Breast epithelium (tissue), 4 donors: ENCODE data around the gene ANLN. TPM values are rescaled to one million over a fixed set of nuclear protein-coding genes. Genes with fewer than 3 reads are reported as not detected.

Experiments
- DNase-seq, 2 donors: peaks; one replicate each; pipeline ENCODE4 v3.0.0-alpha.2; 2019; ENCODE audit warnings: low spot score in 2 of 2
- H3K27ac ChIP-seq, 2 donors: fragments of 200-600 bp; sonication (generic) in 1 of 2; one replicate each; pipeline ENCODE4 v1.5.1; 2016 to 2019; ENCODE audit warnings: mild to moderate bottlenecking in 1 of 2
- H3K27me3 ChIP-seq, 2 donors: fragments of 200-600 bp; sonication (generic) in 1 of 2; one replicate each; pipeline versions ENCODE4 v1.5.1 to v1.6.0; 2017 to 2019; ENCODE audit warnings: control low read depth in 1 of 2, mild to moderate bottlenecking in 1 of 2
- H3K36me3 ChIP-seq: fragments of 200-600 bp; one replicate; pipeline ENCODE4 v1.5.1; 2019
- H3K4me1 ChIP-seq, 2 donors: fragments of 200-600 bp; sonication (generic); one replicate each; pipeline ENCODE4 v1.5.1; 2016 to 2019; ENCODE audit warnings: control low read depth in 1 of 2
- H3K4me3 ChIP-seq, 3 donors: fragments of 200-600 bp; sonication (generic); 1 replicate in 2 of 3; 2 replicates in 1 of 3; pipeline ENCODE4 v1.5.1; 2016 to 2019; ENCODE audit warnings: mild to moderate bottlenecking in 3 of 3, moderate library complexity in 2 of 3
- H3K9me3 ChIP-seq, 2 donors: fragments of 200-600 bp; sonication (generic) in 1 of 2; one replicate each; pipeline ENCODE4 v1.5.1; 2016 to 2019; ENCODE audit warnings: control low read depth in 1 of 2
- POLR2A ChIP-seq: fragments of 450-650 bp; IDR thresholded peaks from one replicate; pipeline ENCODE4 v1.6.1; 2016; ENCODE audit warnings: antibody characterized with exemption, mild to moderate bottlenecking, moderate library complexity
- POLR2AphosphoS5 ChIP-seq, 3 donors: sonication (generic); formaldehyde crosslinking; IDR thresholded peaks; one replicate each; pipeline ENCODE4 v1.6.1; 2017; ENCODE audit warnings: antibody characterized with exemption in 3 of 3
- intact Hi-C: fragments of 100-400 bp; cut with DNase I; formaldehyde crosslinking; loops from one replicate; pipeline ENCODE4 v1.15.1; 2023; ENCODE audit warnings: low total_unique reads
- total RNA-seq, 3 donors: library from RNA; depleted of rRNA; stranded (reverse); fragments of >200 nt; gene quantifications; one replicate each; pipeline ENCODE4 v1.1.0, GENCODE V29; 2016
- TF ChIP-seq, protein P1 (sequence below), 3 donors: fragments of 450-650 bp; IDR thresholded peaks; one replicate each; pipeline ENCODE4 v1.5.1; 2016 to 2017; ENCODE audit warnings: antibody characterized with exemption in 3 of 3, mild to moderate bottlenecking in 3 of 3, moderate library complexity in 3 of 3

ANLN gene
- total RNA-seq, 3 donors from 2014 or later, result 2.3 to 5.4 (median 5.0) TPM

- Histone ChIP-seq H3K4me1 (no peaks in the 10 kb centered on the region), H3K9me3 (no peaks in the 10 kb centered on the region), H3K36me3 (no peaks in the 10 kb centered on the region), H3K27me3 (no peaks in the 10 kb centered on the region), H3K4me3 (no peak overlapping the region), H3K27ac (no peak overlapping the region)
- no peak for TF ChIP-seq POLR2AphosphoS5 (IDR thresholded peaks at IDR 0.05)
- TF ChIP-seq POLR2A, result no peak
- TF ChIP-seq, protein P1, sequence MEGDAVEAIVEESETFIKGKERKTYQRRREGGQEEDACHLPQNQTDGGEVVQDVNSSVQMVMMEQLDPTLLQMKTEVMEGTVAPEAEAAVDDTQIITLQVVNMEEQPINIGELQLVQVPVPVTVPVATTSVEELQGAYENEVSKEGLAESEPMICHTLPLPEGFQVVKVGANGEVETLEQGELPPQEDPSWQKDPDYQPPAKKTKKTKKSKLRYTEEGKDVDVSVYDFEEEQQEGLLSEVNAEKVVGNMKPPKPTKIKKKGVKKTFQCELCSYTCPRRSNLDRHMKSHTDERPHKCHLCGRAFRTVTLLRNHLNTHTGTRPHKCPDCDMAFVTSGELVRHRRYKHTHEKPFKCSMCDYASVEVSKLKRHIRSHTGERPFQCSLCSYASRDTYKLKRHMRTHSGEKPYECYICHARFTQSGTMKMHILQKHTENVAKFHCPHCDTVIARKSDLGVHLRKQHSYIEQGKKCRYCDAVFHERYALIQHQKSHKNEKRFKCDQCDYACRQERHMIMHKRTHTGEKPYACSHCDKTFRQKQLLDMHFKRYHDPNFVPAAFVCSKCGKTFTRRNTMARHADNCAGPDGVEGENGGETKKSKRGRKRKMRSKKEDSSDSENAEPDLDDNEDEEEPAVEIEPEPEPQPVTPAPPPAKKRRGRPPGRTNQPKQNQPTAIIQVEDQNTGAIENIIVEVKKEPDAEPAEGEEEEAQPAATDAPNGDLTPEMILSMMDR (IDR thresholded peaks at IDR 0.05), result no peak
- intact Hi-C loops, result no loop called here
- DNase-seq, result no peak
Measured at GRCh38 chr7:36456138-36456537, 66.5 kb downstream of the ANLN start.

DNA sequence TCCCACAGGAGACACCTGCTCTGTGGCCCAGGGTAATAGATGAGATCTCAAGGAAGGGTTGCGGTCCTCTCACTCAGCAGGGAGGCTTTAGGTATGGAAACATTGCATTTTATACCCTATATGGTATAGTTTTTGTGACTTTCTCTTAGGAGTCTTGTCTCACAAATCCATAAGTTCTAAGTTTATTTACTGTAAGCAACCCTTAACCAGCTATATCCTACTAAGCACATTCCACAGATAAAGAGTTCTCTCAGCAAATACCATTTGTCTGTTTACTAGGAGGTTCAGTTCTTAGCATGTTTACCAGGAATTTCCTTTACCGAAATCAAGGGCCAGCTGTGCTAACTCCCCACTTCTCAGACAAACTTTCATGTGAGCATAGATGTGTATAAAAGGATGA lies 66.9 kb downstream of the ANLN start:
- Histone ChIP-seq H3K4me3 (no peak overlapping the region), H3K9me3 (no peaks in the 10 kb centered on the region), H3K4me1 (no peaks in the 10 kb centered on the region), H3K36me3 (no peaks in the 10 kb centered on the region), H3K27ac (no peak overlapping the region), H3K27me3 (no peaks in the 10 kb centered on the region)
- intact Hi-C loops, result no loop called here
- no peak for TF ChIP-seq POLR2AphosphoS5 (IDR thresholded peaks at IDR 0.05)
- TF ChIP-seq, protein P1 (IDR thresholded peaks at IDR 0.05), result no peak
- no peak for TF ChIP-seq POLR2A
- DNase-seq, result no peak

DNA sequence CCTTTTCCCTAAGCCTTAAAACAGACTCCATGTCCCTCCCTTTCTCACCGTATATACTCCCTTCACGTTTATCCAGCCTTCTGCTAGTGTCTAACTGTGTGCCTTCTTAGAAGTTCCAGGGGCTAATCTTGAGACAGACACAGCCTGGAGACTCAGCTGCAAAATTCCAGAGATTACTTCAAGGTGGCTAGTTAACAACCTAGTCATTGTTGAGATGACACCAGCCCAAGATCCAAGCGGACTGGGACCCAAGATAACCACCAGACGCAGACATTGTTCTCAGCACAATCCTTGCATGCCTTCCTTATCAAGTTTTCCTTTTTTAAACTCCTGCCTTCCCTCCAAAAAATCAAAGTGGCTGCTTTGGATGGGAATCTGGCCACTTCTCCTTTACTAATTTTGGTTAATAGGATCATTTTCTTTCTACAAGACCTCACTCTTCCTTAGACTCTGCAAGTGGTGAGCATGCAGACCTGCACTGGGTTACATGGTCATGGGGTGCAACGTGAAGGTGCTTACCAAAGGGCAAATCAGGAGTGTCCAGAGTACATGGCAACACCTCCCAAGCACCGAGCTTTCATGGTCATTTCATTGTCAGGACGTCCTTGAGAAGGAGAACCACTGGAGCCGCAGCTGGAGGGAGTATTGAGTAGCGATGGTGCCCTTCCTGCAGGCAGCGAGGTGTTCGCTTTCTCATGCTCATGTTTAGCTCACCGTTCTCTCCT lies 69.7 kb downstream of the ANLN start:
- TF ChIP-seq, protein P1 (IDR thresholded peaks at IDR 0.05), result no peak
- TF ChIP-seq POLR2AphosphoS5 (IDR thresholded peaks at IDR 0.05), result no peak
- no peak for TF ChIP-seq POLR2A
- no peaks in the 10 kb centered on the region for H3K36me3 ChIP-seq
- no peak for DNase-seq
- no peaks in the 10 kb centered on the region for H3K9me3 ChIP-seq
- H3K27me3 ChIP-seq, result no peaks in the 10 kb centered on the region
- intact Hi-C loops, result no loop called here
- H3K4me1 ChIP-seq, result no peaks in the 10 kb centered on the region
- H3K27ac ChIP-seq, result no peak overlapping the region
- H3K4me3 ChIP-seq, result no peak overlapping the region

GRCh38 chr7:36460811-36461429 lies 71.3 kb downstream of the ANLN start:
- TF ChIP-seq, protein P1 (IDR thresholded peaks at IDR 0.05), result no peak
- no peak for TF ChIP-seq POLR2AphosphoS5 (IDR thresholded peaks at IDR 0.05)
- no peak for TF ChIP-seq POLR2A

DNA sequence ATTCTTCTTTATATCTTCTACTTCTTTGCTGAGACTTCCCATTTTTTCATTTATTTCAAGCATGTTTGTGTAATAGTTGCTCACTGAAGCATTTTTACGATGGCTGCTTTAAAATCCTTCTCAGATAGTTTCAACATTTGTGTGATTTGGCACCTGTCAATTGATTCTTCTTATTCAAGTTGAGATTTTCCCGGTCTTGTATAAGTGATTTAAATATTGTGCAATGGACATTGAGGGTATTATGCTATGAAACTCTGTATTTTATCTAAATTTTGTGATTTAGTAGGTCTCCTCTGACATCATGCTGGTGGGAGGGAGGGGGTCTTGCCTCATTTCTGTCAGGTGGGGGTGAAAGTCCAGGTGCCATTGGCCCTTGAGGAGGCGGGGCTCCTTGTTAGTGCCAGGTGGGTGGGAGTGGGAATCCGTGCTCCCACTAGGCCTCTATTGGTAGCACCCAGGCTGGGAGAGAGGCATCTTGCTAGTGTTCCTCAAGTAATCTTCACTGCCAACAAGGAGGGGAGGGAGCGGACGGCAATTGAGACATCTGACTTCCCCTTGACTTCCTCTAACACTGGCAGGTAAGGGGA lies 73.0 kb downstream of the ANLN start:
- Histone ChIP-seq H3K36me3 (no peaks in the 10 kb centered on the region), H3K27me3 (no peaks in the 10 kb centered on the region), H3K4me1 (no peaks in the 10 kb centered on the region), H3K27ac (no peak overlapping the region), H3K9me3 (no peaks in the 10 kb centered on the region), H3K4me3 (no peak overlapping the region)
- TF ChIP-seq, protein P1 (IDR thresholded peaks at IDR 0.05), result no peak
- TF ChIP-seq POLR2A, result no peak
- no peak for TF ChIP-seq POLR2AphosphoS5 (IDR thresholded peaks at IDR 0.05)
- no peak for DNase-seq
- intact Hi-C loops, result no loop called here

More at GRCh38 chr7:36460811-36461429, 71.3 kb downstream of the ANLN start:
- Histone ChIP-seq H3K27me3 (no peaks in the 10 kb centered on the region), H3K9me3 (no peaks in the 10 kb centered on the region), H3K27ac (no peak overlapping the region), H3K4me1 (no peaks in the 10 kb centered on the region), H3K36me3 (no peaks in the 10 kb centered on the region), H3K4me3 (no peak overlapping the region)
- no peak for DNase-seq
- intact Hi-C loops, result no loop called here
